ENCODE measurements around the gene TDRD7. TPM values are rescaled to one million over a fixed set of nuclear protein-coding genes. Genes with fewer than 3 reads are reported as not detected.

Gene TDRD7
- total and polyA plus RNA-seq, 2 of the 13 experiments (the other 11 are each of a cell fraction or from before 2014, with no cell fraction given), result 9.8 to 15.5 TPM

GRCh38 chr9:97445119-97445701 lies 33.3 kb downstream of the TDRD7 start:
- H3K4me3 ChIP-seq (replicated peaks in 1 of 3; ENCODE audit: insufficient read depth in 1 of 3, low read depth in 2 of 3, low read length in 3 of 3), result no peak overlapping the region
- no TSS peak for BruUV-seq (replicated peaks)
- WGBS (ENCODE audit: low lambda C conversion rate), result 59% methylated on average over 2 of the region's 2 CpGs
- TF ChIP-seq ZNF83 (CRISPR knock-in tag; IDR thresholded peaks at IDR 0.05; ENCODE audit: borderline replicate concordance), result no peak
- TF ChIP-seq TFAP4 (IDR thresholded peaks at IDR 0.05; ENCODE audit: borderline replicate concordance, low read depth), result no peak
- TF ChIP-seq ZNF460 (CRISPR knock-in tag; IDR thresholded peaks at IDR 0.05; ENCODE audit: borderline replicate concordance), result no peak
- TF ChIP-seq DRAP1 (CRISPR knock-in tag; IDR thresholded peaks at IDR 0.05), result no peak
- no peak for TF ChIP-seq NR2F2 (IDR thresholded peaks at IDR 0.05; ENCODE audit: borderline replicate concordance, low read depth)
- TF ChIP-seq HNF1A (IDR thresholded peaks at IDR 0.05; ENCODE audit: low read depth), result no peak
- no peak for TF ChIP-seq HNF1A (CRISPR knock-in tag; IDR thresholded peaks at IDR 0.05; ENCODE audit: borderline replicate concordance)
- TF ChIP-seq MTF1 (CRISPR knock-in tag; IDR thresholded peaks at IDR 0.05), result no peak
- TF ChIP-seq PBX3 (CRISPR knock-in tag; IDR thresholded peaks at IDR 0.05; ENCODE audit: borderline replicate concordance), result no peak
- no peak for TF ChIP-seq ZSCAN29 (CRISPR knock-in tag; conservative IDR thresholded peaks at IDR 0.05)
- no peak for TF ChIP-seq ZNF772 (CRISPR knock-in tag; IDR thresholded peaks at IDR 0.05)
- TF ChIP-seq GTF2F1 (IDR thresholded peaks at IDR 0.05; ENCODE audit: low read length), result no peak
- TF ChIP-seq MED8 (CRISPR knock-in tag; IDR thresholded peaks at IDR 0.05; ENCODE audit: insufficient replicate concordance), result no peak
- no peak for TF ChIP-seq ZFP36L1 (CRISPR knock-in tag; IDR thresholded peaks at IDR 0.05)
- no peak for TF ChIP-seq MXD1 (CRISPR knock-in tag; IDR thresholded peaks at IDR 0.05)
- no peak for TF ChIP-seq WIZ (CRISPR knock-in tag; IDR thresholded peaks at IDR 0.05)
- TF ChIP-seq SYNCRIP (IDR thresholded peaks at IDR 0.05; ENCODE audit: insufficient read depth, low read depth, low read length), result no peak
- no peak for TF ChIP-seq GABPB1 (CRISPR knock-in tag; IDR thresholded peaks at IDR 0.05)
- no peak for TF ChIP-seq HHEX (CRISPR knock-in tag; IDR thresholded peaks at IDR 0.05)

More at GRCh38 chr9:97445119-97445701, 33.3 kb downstream of the TDRD7 start:
- Histone ChIP-seq H3K9me3 (ENCODE audit: low read length) (no peaks in the 10 kb centered on the region), H3K36me3 (replicated peaks in 1 of 2; ENCODE audit: control insufficient read depth in 1 of 2, insufficient read depth in 2 of 2, low read length in 2 of 2) (peaks cover 5 to 20% of the 10 kb centered on the region in 2 experiments; a peak in 4 of 5 replicates), H2AFZ (ENCODE audit: low read length) (no peak overlapping the region), H3K27ac (ENCODE audit: extremely low read length, insufficient read depth, low read length) (no peak overlapping the region), H3K4me1 (ENCODE audit: insufficient read depth, low read length) (peaks cover 10% of the 10 kb centered on the region; the same call in 1 of the 2 replicates), H4K20me1 (ENCODE audit: insufficient read depth, low read length) (no peaks in the 10 kb centered on the region), H3K79me2 (ENCODE audit: insufficient read depth, low read length) (no peaks in the 10 kb centered on the region), H3K9ac (ENCODE audit: insufficient read depth, low read depth, low read length) (no peak overlapping the region), H3K4me2 (ENCODE audit: low read depth, low read length) (no peak overlapping the region), H3K27me3 (ENCODE audit: control insufficient read depth in 1 of 2, insufficient read depth in 2 of 2, low read length in 2 of 2) (no peaks in the 10 kb centered on the region)
- no peak for DNase-seq (ENCODE audit: low spot score)
- ChIA-PET POLR2A (no interaction called here), CTCF (ENCODE audit: low intra/inter-chr PET ratio, low total read pairs) (no interaction called here)
- in situ Hi-C loops (cut with HindIII; ENCODE audit: extremely low pct_ligation_motif_present, low pct_unique_long_range_greater_than_20kb) (no loop called here), intact Hi-C loops (cut with micrococcal nuclease; ENCODE audit: unreplicated experiment) (no loop called here)
- no peak; the same call in 2 of the 3 replicates for ATAC-seq
- FAIRE-seq, result no peak

Data from HepG2 (cell line).